ENCODE results near the gene PIK3IP1.

- TF ChIP-seq CTCF (IDR thresholded peaks at IDR 0.05; ENCODE audit: low read depth, low read length, missing input control) (no peak), REST (IDR thresholded peaks at IDR 0.05) (no peak), RAD21 (IDR thresholded peaks at IDR 0.05) (no peak), ZBTB33 (IDR thresholded peaks at IDR 0.05) (no peak), GABPA (IDR thresholded peaks at IDR 0.05 in 1 of 2, conservative IDR thresholded peaks at IDR 0.05 in 1 of 2) (no peak)
Observed at GRCh38 chr22:31241936-31242335, 50.4 kb downstream of the PIK3IP1 start.
